ENCODE data around the gene CD160. TPM values are rescaled to one million over a fixed set of nuclear protein-coding genes. Genes with fewer than 3 reads are reported as not detected.
A peak's percentile ranks its signal among the peaks of the same experiment; 100 is the strongest.
"Not testable (repeated sequence)": the region's sequence is repeated elsewhere in the genome, so short reads cannot be mapped to it uniquely, and the experiment has no call there.

CD160 gene, protein sequence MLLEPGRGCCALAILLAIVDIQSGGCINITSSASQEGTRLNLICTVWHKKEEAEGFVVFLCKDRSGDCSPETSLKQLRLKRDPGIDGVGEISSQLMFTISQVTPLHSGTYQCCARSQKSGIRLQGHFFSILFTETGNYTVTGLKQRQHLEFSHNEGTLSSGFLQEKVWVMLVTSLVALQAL
- not detected in 2 replicates for total RNA-seq (2021)
- Bru-seq, nascent RNA = percentile 10 among the genes with signal in this experiment
- percentile 10 among the genes with signal in this experiment for BruChase-seq, experiment 1, labeled RNA remaining after a 2-hour chase
- percentile 10 among the genes with signal in this experiment for BruChase-seq, experiment 2, labeled RNA remaining after a 6-hour chase
- long read RNA-seq, partial matches to known transcripts = 0 of 3 reads
- long read RNA-seq, other reads (novel, unspliced or antisense) = 3 of 3 reads

DNA sequence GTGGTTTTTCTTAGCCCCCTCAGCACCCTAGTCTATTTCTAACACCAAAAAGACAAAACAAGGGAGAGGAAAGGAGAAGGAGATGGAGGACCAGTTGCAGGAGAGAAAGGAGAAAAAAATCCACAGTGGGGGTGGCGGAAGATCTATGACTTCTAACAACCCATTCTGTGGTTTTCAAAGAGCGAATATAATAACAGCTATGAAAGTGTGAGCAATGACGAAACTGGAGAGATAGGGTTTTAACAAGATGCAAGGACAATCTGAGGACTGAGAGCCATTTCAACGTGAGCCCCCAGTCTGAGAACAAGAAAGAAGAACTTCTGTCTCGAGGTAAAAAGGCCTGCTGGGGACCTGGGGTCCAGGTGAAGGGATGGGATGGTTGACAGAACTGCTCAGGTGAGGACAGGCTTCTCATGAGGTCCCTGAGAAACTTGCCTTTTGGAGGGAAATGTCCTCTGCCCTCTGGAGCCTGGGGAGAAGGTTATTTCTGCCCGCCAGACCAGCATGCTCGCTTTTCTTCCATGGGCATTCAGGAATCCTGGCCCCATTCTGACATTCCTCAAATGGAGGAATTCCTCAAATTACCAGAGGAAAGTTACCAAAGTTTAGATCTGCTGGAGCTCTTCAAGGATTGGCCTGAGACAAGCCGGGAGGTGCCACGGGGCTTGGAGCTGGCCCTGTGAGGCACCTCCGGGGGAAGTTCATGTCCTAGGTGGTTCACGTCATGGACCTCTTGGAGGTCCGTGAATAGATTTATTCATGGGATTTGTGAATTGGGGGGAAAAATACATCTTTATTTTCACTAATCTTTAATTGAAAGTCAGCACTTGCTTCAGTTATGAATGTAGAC lies at the start of gene CD160:
Gene CD160, plus strand, starts transcription at position 270 of the 850 bp plus-strand sequence. CDS start 8,829 bp downstream, outside the sequence.
- Histone ChIP-seq H3K27me3 (replicated peaks; ENCODE audit: insufficient read depth, low read depth, low read length, poor library complexity) (no peaks in the 10 kb centered on the region), H3K27ac (ENCODE audit: low read depth, low read length, poor library complexity, severe bottlenecking) (no peak within 1 kb of the TSS)
- CTCF ChIA-PET = no interaction called here

DNA sequence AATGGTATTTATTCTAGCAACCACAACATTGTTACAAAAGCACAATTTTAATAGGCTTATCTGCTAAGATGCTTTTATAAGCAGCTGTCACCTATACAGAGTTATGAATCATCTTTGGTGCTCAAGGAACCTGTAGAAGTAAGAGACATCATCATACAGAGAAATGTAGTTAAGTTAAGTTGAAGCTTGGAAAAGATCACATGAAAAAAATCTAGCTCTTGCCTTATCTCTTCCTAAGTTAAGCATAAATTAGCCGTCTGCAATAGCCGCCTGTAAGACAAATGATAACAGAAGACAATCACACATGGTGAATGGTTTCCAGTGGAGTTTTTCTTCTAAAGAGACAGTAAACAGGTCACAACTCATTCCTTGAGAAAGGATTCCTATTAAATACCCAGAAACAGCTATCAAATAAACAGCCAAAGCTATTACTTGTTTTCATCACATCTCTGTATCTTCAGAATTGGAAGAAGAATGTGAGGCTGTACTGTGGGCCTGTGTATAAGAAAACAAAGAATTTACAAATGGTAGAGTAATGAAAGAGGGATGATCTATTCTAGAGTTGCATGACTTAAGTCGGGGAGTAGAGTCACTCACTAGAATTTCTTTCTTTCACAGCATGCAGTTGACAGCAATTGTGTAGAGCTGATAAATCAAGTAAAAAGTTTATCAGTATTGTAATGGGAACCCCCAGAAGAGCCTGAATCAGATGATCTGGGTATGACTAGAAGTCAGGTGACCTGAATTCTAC lies 48.1 kb upstream of the CD160 start:
- BruUV-seq (replicated peaks); intact Hi-C loops (cut with micrococcal nuclease; ENCODE audit: unreplicated experiment); H3K27ac ChIP-seq (ENCODE audit: low read depth, low read length, poor library complexity, severe bottlenecking); CTCF ChIA-PET; H3K4me1 ChIP-seq (ENCODE audit: insufficient read depth, low read length, poor library complexity, severe bottlenecking); H3K27me3 ChIP-seq (replicated peaks; ENCODE audit: insufficient read depth, low read depth, low read length, poor library complexity); POLR2A ChIA-PET (ENCODE audit: low non-redundant PET); H3K4me3 ChIP-seq (ENCODE audit: low read depth, low read length, poor library complexity, severe bottlenecking); H3K9me3 ChIP-seq (ENCODE audit: low read depth, low read length, poor library complexity, severe bottlenecking); DNase-seq (ENCODE audit: low spot score); H3K36me3 ChIP-seq (ENCODE audit: insufficient read depth, low read length, poor library complexity, severe bottlenecking): not testable (repeated sequence)

More for the DNA sequence above, at the start of gene CD160:
- Histone ChIP-seq H3K4me1 (ENCODE audit: insufficient read depth, low read length, poor library complexity, severe bottlenecking) (peaks cover 4% of the 10 kb centered on the region), H3K36me3 (ENCODE audit: insufficient read depth, low read length, poor library complexity, severe bottlenecking) (no peaks in the 10 kb centered on the region), H3K4me3 (ENCODE audit: low read depth, low read length, poor library complexity, severe bottlenecking) (no peak within 1 kb of the TSS), H3K9me3 (ENCODE audit: low read depth, low read length, poor library complexity, severe bottlenecking) (no peaks in the 10 kb centered on the region)
- no TSS peak for BruUV-seq (replicated peaks)
- intact Hi-C loops (cut with micrococcal nuclease; ENCODE audit: unreplicated experiment) = no loop called here
- POLR2A ChIA-PET (ENCODE audit: low non-redundant PET) = no interaction called here
- no peak for TF ChIP-seq EZH2 (IDR thresholded peaks at IDR 0.05; ENCODE audit: borderline replicate concordance, low read depth, low read length, poor library complexity, severe bottlenecking)
- no peak for DNase-seq (ENCODE audit: low spot score)

DNA sequence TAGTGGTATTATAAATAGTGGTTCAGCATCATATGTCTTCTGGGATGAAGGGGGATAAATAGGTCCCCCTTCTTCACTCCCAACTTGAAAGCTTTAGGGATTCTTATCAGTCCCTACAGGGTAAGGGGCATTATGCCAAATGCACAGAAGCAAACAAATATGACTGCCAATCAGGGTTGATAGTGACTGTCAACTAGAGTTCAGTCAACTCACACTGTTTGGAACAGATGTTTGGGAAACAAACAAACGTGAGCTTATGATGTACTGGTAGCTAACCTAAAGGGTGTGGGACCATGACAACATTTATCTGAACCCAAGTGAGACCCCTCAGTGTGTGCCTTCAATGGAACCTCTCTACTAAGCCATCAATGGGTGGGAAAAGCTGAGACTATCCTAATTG lies 46.1 kb upstream of the CD160 start:
- intact Hi-C loops (cut with micrococcal nuclease; ENCODE audit: unreplicated experiment); CTCF ChIA-PET; H3K4me3 ChIP-seq (ENCODE audit: low read depth, low read length, poor library complexity, severe bottlenecking): not testable (repeated sequence)

DNA sequence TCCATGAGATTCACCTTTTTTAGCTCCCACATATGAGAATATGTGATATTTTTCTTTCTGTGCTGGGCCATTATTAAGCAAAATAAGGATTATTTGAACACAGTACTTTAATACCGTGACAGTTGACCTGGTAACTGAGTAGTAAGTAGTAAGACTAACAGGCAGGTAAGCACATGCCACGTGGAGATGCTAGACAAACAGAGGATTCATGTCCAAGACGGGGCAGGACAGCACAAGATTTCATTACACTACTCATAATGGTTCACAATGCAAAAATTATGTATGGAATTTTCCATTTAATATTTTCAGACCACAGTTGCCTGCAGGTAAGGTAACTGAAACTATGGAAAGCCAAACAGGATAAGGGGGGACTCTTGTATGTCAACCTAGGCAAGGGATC lies 34.4 kb upstream of the CD160 start:
- H3K27ac ChIP-seq (ENCODE audit: low read depth, low read length, poor library complexity, severe bottlenecking); H3K9me3 ChIP-seq (ENCODE audit: low read depth, low read length, poor library complexity, severe bottlenecking); intact Hi-C loops (cut with micrococcal nuclease; ENCODE audit: unreplicated experiment); CTCF ChIA-PET; H3K4me1 ChIP-seq (ENCODE audit: insufficient read depth, low read length, poor library complexity, severe bottlenecking); DNase-seq (ENCODE audit: low spot score); POLR2A ChIA-PET (ENCODE audit: low non-redundant PET); H3K36me3 ChIP-seq (ENCODE audit: insufficient read depth, low read length, poor library complexity, severe bottlenecking); H3K4me3 ChIP-seq (ENCODE audit: low read depth, low read length, poor library complexity, severe bottlenecking); BruUV-seq (replicated peaks); H3K27me3 ChIP-seq (replicated peaks; ENCODE audit: insufficient read depth, low read depth, low read length, poor library complexity): not testable (repeated sequence)

More for the DNA sequence above, 46.1 kb upstream of the CD160 start:
- H3K27me3 ChIP-seq (replicated peaks; ENCODE audit: insufficient read depth, low read depth, low read length, poor library complexity); POLR2A ChIA-PET (ENCODE audit: low non-redundant PET); DNase-seq (ENCODE audit: low spot score); H3K4me1 ChIP-seq (ENCODE audit: insufficient read depth, low read length, poor library complexity, severe bottlenecking); H3K9me3 ChIP-seq (ENCODE audit: low read depth, low read length, poor library complexity, severe bottlenecking); H3K36me3 ChIP-seq (ENCODE audit: insufficient read depth, low read length, poor library complexity, severe bottlenecking); H3K27ac ChIP-seq (ENCODE audit: low read depth, low read length, poor library complexity, severe bottlenecking); BruUV-seq (replicated peaks): not testable (repeated sequence)

DNA sequence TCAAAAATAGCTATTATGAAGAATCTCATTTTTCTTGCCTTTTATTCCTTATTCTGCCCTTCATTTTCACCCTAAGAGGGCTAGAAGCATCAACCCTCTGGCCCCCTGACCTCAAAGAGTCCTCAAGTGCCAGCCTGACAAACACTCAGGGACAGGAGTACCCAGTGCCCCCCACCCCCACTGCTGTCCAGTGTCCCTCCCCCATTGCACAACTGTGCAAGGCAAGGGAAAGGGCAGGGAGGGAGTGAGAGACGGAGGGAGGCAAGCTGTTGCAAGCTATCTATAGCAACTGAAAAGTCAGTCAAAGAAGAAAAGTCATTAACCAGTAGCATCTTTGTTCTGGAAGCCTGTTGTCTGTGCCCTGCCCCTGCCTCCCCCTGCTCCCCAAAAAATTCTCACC lies 33.2 kb upstream of the CD160 start:
- BruUV-seq (replicated peaks); H3K27me3 ChIP-seq (replicated peaks; ENCODE audit: insufficient read depth, low read depth, low read length, poor library complexity); intact Hi-C loops (cut with micrococcal nuclease; ENCODE audit: unreplicated experiment); H3K9me3 ChIP-seq (ENCODE audit: low read depth, low read length, poor library complexity, severe bottlenecking); CTCF ChIA-PET; H3K36me3 ChIP-seq (ENCODE audit: insufficient read depth, low read length, poor library complexity, severe bottlenecking); H3K27ac ChIP-seq (ENCODE audit: low read depth, low read length, poor library complexity, severe bottlenecking); H3K4me3 ChIP-seq (ENCODE audit: low read depth, low read length, poor library complexity, severe bottlenecking); POLR2A ChIA-PET (ENCODE audit: low non-redundant PET); H3K4me1 ChIP-seq (ENCODE audit: insufficient read depth, low read length, poor library complexity, severe bottlenecking); DNase-seq (ENCODE audit: low spot score): not testable (repeated sequence)

Data from A673 (cell line).